GM18861 (cell line): ENCODE measurements around the gene HJV.

ENCODE experiments used
- ATAC-seq: cut with Tn5 transposase; IDR thresholded peaks from one replicate; pipeline ENCODE4 v1.9.1; 2021; ENCODE audit not compliant: unreplicated experiment

Gene HJV

DNA sequence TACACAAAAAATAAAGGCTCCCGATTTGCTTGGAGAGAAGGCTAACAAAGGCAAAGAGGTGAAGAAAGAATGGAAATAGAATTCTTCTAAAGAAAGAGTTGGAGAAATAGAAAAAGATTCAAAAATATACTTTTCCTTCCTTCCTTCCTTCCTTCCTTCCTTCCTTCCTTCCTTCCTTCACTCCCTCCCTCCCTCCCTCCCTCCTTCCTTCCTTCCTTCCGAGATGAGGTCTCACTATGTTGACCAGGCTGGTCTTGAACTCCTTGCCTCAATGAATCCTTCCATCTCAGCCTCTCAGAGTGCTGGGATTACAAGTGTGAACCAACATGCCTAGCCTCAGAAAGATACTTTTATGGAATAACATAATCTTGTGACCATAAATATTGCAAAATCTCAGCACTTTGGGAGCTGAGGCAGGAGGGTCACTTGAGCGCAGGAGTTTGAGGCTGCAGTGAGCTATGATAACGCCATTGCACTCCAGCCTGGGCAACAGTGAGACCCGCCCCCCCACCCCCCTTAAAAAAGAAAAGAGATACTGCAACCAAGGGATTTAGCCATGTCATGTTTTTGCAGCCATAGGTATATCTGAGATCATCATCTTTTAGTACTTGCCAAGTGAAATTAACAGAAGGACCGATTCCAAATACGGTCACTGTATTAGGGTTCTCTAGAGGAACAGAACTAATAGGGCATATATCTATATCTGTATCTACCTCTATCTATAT is 1.0 kb upstream of the HJV start:
- ATAC-seq = no peak

DNA sequence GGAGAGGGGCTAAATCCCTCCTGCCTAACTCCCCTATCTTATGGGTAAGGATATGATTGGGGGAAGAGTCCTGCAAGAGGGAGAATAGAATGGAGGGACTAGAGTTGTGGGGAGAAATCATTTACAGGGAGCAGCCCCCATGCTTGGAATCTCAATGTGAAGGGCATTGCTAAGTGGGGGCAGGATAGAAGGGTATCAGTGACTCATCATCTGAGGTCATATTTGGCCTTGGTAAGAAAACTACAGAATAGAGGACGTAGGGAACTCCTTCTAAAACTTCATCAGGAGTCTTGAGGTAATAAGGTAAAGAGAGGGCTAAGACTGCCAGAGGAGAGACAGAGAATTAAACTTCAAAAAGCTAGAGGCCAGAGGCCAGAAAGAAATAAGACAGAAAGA is 487 bp downstream of the HJV start:
- ATAC-seq = no peak

DNA sequence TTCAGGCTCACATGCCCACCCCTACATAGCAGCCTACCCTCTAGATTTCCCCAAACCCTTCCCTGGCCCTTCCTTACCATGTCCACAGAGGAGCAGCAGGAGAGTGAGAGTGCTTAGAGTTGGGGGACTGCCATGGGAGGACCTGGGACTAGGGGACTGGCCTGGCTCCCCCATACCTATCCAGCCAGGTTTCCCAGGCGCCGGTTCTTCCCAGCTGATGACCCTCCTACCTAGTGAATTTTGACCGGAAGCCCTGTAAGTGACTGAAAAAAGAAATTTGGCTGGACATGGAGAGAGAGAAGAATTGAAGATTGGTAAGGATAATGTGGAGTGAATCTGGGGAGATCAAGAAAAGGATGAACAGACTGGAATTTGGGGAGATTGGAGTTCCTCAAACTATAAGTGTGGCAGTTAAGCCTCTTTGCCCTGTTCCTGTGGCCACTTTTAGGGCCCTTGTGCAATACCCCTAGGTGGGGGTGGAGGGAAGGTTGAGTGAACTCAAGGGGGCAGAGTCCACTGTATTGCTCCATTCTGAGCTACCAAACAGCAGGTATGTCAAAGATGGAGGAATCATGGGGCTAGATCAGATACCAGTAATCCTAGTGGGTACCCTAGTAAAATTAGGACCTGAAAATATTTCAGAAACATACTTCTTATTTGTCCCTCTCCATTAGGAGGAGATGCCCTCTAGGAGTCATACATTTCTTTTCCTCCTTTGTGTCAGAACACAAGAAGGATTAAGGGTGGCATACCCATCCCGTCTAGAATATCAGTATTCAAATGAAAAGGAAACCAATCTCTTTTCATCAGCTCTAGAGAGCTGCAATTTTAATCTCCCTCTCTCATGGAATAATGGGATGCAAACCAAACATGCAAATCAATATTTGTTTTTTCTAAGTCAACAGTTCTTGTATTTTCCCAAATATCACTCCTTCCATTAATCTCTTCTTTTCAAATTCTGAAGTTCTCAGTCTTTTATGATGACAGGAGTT is 1.2 kb downstream of the HJV start:
- no peak for ATAC-seq

DNA sequence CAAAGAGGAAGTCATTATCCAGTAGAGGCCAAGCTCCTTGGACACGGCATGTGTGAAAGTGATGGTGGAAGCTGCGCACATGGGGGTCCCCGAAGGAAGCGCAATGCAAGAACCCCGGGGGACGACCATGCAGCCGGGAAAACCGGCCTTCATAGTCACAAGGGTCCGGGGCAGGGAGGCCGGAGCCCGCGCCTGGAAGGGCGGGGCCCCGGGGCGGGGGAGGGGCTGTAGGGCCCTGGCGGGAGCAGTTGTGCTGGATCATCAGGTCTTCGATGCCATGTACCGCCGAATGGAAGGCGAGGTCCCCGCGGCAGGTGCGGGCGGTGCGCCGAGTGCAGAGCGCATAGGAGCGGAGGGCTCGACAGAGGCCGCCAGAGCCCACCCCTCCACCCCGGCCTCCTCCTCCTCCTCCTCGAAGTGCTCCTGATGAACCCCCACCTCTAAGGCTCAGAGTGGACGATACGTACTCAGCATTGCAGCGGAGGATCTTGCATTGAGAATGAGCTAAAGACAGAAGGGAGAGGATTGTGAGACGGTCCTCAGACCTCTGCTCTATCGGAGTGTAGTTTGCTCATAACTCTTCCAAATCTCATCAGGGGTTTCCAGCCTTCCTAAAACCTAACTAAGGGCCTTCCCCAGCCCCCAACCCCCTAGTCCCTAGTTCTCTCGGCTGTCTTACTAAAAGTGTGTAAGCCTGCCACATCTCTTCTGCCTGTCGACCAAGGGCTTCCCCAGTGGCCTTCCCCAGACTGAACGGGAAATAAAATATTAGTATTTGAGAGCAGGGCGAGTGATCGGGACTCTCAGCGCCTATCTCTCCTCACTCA is 2.1 kb downstream of the HJV start:
- ATAC-seq = no peak

DNA sequence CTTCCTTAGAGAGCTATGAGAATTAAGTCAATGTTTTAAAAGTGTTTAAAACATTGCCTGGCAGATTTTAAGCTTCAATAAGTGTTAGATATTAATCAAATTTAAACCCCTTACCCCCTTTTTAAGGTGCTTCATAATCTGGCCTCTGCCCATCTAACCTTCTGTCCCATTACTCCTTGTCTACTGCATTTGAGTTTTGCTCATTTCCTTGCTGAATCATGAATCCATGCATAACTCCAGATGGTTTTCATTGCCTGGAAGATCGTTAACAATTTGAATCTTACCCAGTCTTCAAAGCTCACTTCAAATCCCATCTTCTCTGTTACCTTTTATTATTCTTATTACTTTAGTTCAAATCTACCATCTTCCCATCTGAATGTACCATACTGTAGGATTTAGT is 4.6 kb downstream of the HJV start:
- no peak for ATAC-seq

DNA sequence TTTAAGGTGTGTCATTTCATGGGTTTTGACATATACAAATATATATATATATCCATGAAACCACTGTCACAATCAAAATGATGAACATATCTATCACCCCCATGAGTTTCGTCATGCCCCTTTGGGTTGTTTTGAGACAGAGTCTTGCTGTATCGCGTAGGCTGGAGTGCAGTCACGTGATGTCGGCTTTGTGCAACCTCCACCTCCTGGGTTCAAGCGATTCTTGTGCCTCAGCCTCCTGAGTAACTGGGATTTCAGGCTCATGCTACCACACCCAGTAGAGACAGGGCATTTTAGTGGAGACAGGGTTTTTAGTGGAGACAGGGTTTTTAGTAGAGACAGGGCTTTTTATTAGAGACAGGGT is 8.0 kb downstream of the HJV start:
- ATAC-seq = no peak

DNA sequence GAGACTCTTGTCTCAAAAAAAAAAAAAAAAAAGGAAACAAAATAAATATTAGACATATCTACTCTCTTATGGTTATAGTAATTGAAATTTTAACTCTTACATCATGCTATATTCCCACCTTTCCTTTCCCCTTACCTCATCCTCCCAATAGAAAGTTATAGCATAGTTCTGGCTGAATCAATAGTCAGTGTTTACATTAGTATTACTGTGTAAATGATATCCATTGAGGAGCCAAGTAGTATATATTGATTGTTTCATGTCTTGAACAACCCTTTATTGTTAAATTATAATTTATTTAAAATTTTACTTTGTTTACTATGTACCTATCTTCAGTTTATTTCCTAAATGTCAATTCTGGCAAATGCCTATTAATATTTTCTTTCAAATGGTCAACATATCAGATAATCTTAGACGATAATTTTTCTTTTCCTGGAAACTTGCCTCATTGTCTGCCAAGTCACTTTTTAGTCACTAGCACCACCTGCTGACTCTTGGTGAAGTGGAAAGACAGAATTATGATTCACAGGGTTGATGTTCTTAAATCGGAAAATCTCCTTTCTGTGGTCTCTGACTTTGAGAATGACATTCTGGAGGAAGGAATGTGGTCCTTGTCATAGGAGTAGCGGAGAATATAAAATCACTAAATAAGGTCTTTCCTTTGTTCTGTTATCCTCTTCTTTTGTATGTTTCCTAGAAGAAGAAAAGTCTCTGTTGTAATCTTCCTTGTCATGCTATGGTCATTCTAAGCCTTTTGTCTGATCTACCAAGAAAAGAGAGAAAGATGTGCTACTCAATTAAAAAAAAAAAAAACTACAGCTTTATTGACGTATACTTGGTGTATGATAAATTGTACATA is 8.6 kb downstream of the HJV start:
- ATAC-seq = no peak

DNA sequence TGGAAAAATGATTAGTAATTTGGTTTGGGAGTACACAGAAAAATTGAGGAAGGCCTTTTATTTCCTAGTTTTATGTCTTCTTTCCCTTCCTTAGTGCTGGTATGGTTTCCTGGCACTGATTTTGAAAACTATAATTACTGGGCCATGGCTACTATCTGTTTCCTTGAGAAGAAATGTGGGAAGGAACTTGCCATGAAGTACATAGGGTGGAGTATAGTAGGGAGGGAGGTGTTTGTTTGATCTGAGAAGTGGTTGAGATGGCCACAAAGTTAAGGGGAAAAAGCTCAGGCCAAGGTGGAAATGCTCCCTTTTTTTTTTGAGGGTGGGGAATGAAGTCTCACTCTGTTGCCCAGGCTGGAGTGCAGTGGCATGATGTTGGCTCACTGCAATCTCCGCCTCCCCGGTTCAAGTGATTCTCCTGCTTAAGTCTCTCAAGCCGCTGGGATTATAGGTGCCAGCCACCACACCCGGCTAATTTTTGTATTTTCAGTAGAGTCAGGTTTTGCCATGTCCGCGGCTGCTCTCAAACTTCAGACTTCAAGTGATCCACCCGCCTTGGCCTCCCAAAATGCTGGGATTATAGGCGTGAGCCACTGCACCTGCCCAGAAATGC is 11.3 kb downstream of the HJV start:
- no peak for ATAC-seq

DNA sequence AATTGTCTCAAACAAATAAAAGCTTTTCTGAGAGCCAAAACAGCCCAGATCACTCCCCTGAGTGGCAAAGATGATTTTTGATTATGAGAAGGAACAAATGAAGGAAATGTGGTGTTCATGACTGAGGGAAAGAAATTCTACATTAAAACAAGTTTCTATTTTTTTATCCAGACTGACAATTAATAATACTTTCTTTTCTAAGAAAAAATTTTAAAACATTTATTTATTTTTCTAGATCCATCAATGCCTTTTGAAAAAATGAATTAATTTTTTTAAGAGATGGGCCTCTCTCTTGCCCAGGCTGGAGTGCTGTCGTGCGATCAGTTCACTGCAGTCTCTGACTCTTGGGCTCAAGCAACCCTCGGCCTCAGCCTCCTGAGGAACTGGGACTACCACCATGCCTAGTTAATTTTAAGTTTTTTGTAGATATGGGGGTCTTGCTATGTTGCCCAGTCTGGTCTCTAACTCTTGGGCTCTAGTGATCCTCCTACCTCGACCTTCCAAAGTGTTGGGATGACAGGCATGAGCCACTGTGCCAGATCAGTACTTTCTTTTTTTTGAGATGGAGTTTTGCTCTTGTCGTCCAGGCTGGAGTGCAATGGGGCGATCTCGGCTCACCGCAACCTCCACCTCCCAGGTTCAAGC is 13.9 kb downstream of the HJV start:
- ATAC-seq = no peak

DNA sequence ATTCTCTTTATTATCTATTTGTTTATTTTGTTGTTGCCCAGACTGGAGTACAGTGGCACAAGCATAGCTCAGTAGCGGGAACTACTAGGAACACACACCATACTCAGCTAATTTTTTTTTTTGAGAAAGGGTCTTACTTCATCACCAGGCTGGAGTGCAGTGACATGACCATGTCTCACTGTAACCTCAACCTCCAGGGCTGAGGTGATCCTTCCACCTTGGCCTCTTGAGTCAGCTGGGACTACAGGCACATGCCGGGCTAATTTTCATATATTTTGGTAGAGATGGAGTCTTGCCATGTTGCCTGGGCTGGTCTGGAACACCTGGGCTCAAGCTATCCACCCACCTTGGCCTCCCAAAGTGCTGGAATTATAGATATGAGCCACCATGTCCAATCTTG is 19.8 kb downstream of the HJV start:
- no peak for ATAC-seq

DNA sequence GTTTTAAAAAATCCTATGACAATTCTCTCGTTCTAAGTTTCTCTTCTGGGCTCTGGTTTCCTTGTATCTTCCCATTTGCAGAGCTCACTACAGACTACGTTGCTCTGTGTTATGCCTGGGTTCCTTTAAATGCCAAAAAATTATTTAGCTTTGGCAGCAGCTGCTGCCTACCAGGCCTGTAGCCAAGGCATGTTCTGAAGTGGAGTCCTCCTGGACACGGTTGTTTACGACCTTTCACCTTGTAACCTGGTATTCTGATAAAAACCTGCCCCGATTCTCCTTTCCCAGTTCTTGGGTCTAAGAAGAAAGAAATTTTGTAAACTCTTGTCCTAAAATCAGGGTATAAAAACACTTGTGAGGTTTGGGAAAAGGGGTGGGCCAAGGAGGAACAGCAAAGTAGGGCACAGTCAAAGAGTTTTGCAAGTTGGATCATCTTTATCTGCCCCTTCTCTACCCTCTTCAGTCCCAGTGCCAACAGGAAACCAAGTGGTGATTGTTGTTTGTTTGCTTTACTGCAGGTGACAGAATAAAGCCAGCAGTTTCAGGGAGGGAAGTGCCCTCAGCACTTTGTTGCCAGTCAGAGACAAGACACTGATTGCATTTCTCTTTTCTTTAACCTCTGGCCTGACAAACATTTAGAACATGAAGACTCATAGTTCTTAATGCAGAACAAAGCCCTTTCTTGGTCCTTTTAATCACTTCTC is 22.1 kb downstream of the HJV start:
- ATAC-seq = no peak

DNA sequence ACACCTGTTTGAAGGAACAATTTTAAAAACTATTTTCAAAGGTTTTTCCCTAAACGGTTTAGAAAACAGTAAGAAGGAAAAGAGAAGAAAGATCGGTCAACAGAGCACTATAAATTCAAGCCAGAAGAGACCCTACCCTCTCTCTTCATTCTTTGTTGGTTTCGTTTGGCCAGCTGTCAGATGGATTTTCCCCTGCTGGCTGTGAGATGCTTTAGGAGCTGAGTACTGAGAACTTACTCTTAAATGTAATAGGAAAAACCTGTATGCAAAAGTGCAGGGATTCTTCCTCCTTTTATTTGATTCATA is 23.9 kb downstream of the HJV start:
- ATAC-seq = no peak

DNA sequence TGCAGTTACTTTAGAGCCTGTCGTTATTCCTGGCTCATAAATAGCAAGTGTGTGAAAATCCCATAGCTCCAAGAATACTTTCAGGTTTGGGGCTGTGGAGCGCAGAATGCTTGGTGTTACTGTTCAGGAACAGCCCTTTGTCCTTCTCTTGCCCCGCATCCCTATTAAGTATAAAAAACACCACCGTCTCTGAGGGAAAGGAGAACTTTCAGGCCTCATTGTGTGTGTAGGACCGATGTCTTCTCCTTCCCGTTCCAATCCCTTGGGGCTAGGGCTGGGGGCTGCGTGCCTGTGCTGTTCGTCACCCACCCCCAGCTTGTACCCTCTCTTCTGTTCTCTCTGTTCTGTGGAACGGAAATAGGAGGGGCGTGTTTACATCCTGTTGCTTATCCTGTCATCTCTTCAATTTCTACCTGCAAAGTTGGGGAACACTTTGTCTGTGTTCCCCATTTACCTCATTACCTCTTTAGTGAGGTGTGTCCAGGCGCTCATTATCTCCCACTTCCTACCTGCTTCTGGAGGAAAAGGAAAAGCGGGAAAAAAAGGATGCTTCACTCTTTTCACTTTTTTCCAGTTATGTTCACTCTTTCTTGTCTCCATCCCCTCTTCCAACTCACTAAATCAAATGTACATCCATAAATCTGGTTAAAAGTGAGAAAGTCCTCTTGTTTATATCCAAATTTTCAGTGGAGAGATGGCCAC is 24.4 kb downstream of the HJV start:
- ATAC-seq = no peak

DNA sequence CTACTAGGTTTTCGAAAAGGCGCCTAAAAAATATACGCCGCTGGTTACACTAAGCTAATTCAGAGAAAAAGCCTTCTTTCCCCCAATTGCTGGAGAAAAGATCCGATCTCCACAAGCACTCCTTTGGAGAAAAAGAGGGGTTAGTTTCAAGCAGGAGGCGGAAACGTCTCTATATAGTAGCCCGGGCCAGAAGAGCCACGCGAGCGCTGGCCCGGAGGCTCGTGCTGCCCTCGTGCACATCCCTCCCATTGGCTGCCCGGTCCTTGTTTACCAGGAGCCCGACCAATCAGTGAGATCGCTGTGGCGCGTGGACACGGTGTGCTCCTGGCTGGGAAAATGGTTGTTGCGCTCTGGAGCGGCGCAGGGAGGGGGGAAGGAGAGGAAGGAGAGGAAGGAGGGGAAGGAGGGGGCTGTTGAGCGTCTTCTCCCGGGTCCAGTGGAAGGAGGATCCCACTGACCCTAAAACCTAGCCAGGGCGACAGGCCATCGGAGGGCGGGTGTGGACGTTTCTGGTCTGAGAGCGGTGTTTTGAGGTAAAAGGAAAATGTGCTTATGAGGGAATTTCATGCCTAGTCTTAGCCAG is 25.0 kb downstream of the HJV start, which contains the start of gene TXNIP:
Gene TXNIP (minus strand): TSS at position 147 of the 583 bp plus-strand sequence. CDS start 313 bp downstream, outside the sequence.
- ATAC-seq = peak; percentile 82

DNA sequence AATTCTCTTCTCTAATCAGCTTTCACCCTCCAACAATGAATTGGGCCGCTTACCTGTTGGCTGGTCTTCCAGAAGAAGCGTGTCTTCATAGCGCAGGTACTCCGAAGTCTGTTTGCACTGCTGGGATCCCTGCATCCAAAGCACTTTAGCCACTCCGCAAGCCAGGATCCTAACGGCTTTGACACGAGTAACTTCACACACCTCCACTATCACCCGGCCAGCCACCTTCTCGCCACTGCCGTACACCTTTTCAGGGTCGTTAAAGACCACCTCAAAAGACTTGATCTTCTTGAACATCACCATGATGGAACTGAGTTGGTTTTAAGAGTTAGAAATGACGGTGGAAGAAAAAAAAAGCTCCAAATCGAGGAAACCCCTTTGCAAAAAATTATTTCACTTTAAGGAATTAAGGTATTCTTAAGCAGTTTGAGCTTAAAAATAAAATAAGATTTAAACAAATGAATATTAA is 25.5 kb downstream of the HJV start:
- no peak for ATAC-seq

DNA sequence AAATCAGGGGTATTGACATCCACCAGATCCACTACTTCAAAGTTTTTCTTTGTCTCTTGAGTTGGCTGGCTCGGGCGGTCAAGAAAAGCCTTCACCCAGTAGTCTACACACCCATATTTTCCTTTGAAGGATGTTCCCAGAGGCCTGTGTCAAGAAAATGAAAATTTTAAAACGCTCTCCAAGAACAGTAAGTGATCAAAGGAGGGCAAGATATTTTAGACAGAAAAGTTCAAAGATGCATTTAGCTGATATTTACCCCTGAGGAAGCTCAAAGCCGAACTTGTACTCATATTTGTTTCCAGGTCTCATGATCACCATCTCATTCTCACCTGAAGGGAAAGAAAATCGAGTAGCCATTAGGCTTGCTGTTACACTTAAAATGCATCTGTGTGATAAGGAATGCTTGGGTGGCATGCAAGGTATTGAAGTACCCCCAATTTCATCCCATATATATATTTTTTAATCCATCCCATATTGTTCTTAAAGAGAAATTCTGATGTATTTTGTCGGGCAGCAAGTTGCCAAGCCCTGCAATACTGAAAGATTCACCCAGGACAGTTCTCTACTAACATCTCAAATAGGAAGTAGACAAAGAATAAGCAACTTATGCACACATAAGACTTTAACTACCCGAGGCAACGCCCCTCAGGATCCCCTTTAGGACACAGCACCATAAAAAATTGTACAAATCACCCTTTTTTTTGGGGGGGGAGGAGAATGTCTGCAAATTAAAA is 26.2 kb downstream of the HJV start:
- no peak for ATAC-seq

DNA sequence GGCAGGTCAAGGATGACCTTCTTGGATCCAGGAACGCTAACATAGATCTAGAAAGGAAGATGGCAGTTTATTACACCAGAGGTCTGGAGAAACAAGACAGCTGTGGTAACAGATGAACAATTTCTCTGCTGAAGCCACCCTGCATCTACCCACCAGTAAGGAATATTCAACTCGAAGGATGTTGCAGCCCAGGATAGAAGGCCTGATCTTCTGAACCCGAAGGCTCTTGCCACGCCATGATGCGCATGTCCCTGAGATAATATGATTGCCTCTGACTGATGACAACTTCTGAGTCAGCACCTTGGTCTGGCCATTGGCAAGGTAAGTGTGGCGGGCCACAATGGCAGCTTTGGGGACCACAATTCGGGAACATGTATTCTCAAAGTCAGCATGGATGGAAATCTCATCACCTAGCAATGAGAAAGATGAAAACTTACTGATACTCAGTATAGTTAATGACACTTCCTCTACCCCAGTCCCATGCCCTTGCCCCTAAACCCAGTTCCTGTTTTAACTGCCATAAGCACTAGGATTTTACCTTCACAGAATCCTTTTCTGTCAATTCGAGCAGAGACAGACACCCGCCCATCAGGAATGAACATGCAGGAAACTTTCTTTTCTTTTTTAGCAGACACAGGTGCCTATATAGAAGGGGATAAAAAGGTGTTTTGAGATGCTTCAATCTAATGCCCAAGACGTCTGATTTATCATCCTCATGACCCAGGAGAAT is 27.0 kb downstream of the HJV start:
- ATAC-seq = no peak
